Measurements from ENCODE around the gene ITGAE. TPM values are rescaled to one million over a fixed set of nuclear protein-coding genes. Genes with fewer than 3 reads are reported as not detected.
A peak's percentile ranks its signal among the peaks of the same experiment; 100 is the strongest.

ITGAE gene
- polyA plus RNA-seq, 3 donors = 66.6 to 102 (median 78.8) TPM

GRCh38 chr17:3722716-3723115, 78.3 kb downstream of the ITGAE start:
- peak overlapping the region; percentile 82 for H3K9ac ChIP-seq (ENCODE audit: insufficient read depth, low read length, poor library complexity, severe bottlenecking)
- H4K20me1 ChIP-seq (ENCODE audit: insufficient read depth, low read length) = no peaks in the 10 kb centered on the region
- H3K4me3 ChIP-seq (replicated peaks in 1 of 3; ENCODE audit: low read depth in 2 of 3, low read length in 3 of 3) = peak overlapping the region; percentile 88 to 94 (median 93)
- TF ChIP-seq, protein P1, sequence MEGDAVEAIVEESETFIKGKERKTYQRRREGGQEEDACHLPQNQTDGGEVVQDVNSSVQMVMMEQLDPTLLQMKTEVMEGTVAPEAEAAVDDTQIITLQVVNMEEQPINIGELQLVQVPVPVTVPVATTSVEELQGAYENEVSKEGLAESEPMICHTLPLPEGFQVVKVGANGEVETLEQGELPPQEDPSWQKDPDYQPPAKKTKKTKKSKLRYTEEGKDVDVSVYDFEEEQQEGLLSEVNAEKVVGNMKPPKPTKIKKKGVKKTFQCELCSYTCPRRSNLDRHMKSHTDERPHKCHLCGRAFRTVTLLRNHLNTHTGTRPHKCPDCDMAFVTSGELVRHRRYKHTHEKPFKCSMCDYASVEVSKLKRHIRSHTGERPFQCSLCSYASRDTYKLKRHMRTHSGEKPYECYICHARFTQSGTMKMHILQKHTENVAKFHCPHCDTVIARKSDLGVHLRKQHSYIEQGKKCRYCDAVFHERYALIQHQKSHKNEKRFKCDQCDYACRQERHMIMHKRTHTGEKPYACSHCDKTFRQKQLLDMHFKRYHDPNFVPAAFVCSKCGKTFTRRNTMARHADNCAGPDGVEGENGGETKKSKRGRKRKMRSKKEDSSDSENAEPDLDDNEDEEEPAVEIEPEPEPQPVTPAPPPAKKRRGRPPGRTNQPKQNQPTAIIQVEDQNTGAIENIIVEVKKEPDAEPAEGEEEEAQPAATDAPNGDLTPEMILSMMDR (IDR thresholded peaks at IDR 0.05) = no peak
- peaks cover 83% of the 10 kb centered on the region for H3K79me2 ChIP-seq (ENCODE audit: insufficient read depth, low read length)
- Mint-ChIP-seq H3K4me1 (peaks cover 66% of the 10 kb centered on the region), H3K36me3 (peaks cover 13 to 48% of the 10 kb centered on the region in 2 donors), H3K9me3 (no peaks in the 10 kb centered on the region), H3K4me3 (peak overlapping the region; percentile 90 to 97), H3K27ac (peak overlapping the region in 5 of 7 donors; percentile 21 to 96 (median 91)), H3K27me3 (ENCODE audit: low read depth in 3 of 3) (no peaks in the 10 kb centered on the region)
- H3K36me3 ChIP-seq (replicated peaks in 1 of 2; ENCODE audit: control insufficient read depth in 1 of 2, insufficient read depth in 2 of 2, low read length in 2 of 2) = peaks cover 5 to 12% of the 10 kb centered on the region in 2 donors
- no peaks in the 10 kb centered on the region for H3K27me3 ChIP-seq (ENCODE audit: control insufficient read depth in 2 of 2, insufficient read depth in 2 of 2, low read length in 2 of 2)
- no peaks in the 10 kb centered on the region for H3K9me3 ChIP-seq (replicated peaks in 1 of 2; ENCODE audit: control insufficient read depth in 1 of 2, insufficient read depth in 1 of 2, low read length in 2 of 2)
- 40% methylated on average over 5 of the region's 6 CpGs for WGBS (ENCODE audit: insufficient coverage)
- H3K4me2 ChIP-seq (replicated peaks; ENCODE audit: extremely low read depth, low read length, poor library complexity, severe bottlenecking) = peak overlapping the region; percentile 96
- peak overlapping the region; percentile 100 for H2AFZ ChIP-seq (ENCODE audit: insufficient read depth, low read depth, low read length, poor library complexity, severe bottlenecking)
- intact Hi-C loops (cut with micrococcal nuclease) = loop anchor here (5.0 kb wide), 1 partner anchor 40 kb away; no protein-coding TSS in a partner anchor
- no peak for DNase-seq
- peak overlapping the region in 1 of 2 donors; percentile 87 for H3K27ac ChIP-seq (ENCODE audit: low read depth in 1 of 2, low read length in 2 of 2)
- H3K4me1 ChIP-seq (ENCODE audit: control insufficient read depth in 1 of 2, insufficient read depth in 2 of 2, low read length in 2 of 2) = peaks cover 59 to 69% of the 10 kb centered on the region in 2 donors

- TF ChIP-seq, protein P1 (IDR thresholded peaks at IDR 0.05) = no peak
- H4K20me1 ChIP-seq (ENCODE audit: insufficient read depth, low read length) = no peaks in the 10 kb centered on the region
- no peak for DNase-seq
- H3K4me1 ChIP-seq (ENCODE audit: control insufficient read depth in 1 of 2, insufficient read depth in 2 of 2, low read length in 2 of 2) = peaks cover 52 to 61% of the 10 kb centered on the region in 2 donors
- intact Hi-C loops (cut with micrococcal nuclease) = no loop called here
- no peaks in the 10 kb centered on the region for H3K27me3 Mint-ChIP-seq (ENCODE audit: low read depth in 3 of 3)
- peaks cover 58% of the 10 kb centered on the region for H3K79me2 ChIP-seq (ENCODE audit: insufficient read depth, low read length)
- no peak overlapping the region for H2AFZ ChIP-seq (ENCODE audit: insufficient read depth, low read depth, low read length, poor library complexity, severe bottlenecking)
- H3K27me3 ChIP-seq (ENCODE audit: control insufficient read depth in 2 of 2, insufficient read depth in 2 of 2, low read length in 2 of 2) = no peaks in the 10 kb centered on the region
- H3K4me3 ChIP-seq (replicated peaks in 1 of 3; ENCODE audit: low read depth in 2 of 3, low read length in 3 of 3) = peak overlapping the region in 1 of 3 experiments; percentile 70
- peaks cover 37 to 46% of the 10 kb centered on the region in 2 donors for H3K36me3 ChIP-seq (replicated peaks in 1 of 2; ENCODE audit: control insufficient read depth in 1 of 2, insufficient read depth in 2 of 2, low read length in 2 of 2)
- peaks cover 44 to 66% of the 10 kb centered on the region in 2 donors for H3K36me3 Mint-ChIP-seq
- no peak overlapping the region for H3K4me3 Mint-ChIP-seq
- H3K9me3 ChIP-seq (replicated peaks in 1 of 2; ENCODE audit: control insufficient read depth in 1 of 2, insufficient read depth in 1 of 2, low read length in 2 of 2) = no peaks in the 10 kb centered on the region
- peak overlapping the region; percentile 76 for H3K4me2 ChIP-seq (replicated peaks; ENCODE audit: extremely low read depth, low read length, poor library complexity, severe bottlenecking)
- H3K27ac Mint-ChIP-seq = peak overlapping the region in 4 of 7 donors; percentile 40 to 88 (median 76)
- peaks cover 0 to 3% (median 0%) of the 10 kb centered on the region in 7 donors for H3K9me3 Mint-ChIP-seq
- H3K4me1 Mint-ChIP-seq = peaks cover 47% of the 10 kb centered on the region
- peak overlapping the region; percentile 74 to 85 for H3K27ac ChIP-seq (ENCODE audit: low read depth in 1 of 2, low read length in 2 of 2)
- H3K9ac ChIP-seq (ENCODE audit: insufficient read depth, low read length, poor library complexity, severe bottlenecking) = no peak overlapping the region
Measured at GRCh38 chr17:3719265-3719664, 81.7 kb downstream of the ITGAE start.
